ENCODE results near the gene NUF2.
"Not testable (repeated sequence)": the region's sequence is repeated elsewhere in the genome, so short reads cannot be mapped to it uniquely, and the experiment has no call there.

NUF2 gene

DNA sequence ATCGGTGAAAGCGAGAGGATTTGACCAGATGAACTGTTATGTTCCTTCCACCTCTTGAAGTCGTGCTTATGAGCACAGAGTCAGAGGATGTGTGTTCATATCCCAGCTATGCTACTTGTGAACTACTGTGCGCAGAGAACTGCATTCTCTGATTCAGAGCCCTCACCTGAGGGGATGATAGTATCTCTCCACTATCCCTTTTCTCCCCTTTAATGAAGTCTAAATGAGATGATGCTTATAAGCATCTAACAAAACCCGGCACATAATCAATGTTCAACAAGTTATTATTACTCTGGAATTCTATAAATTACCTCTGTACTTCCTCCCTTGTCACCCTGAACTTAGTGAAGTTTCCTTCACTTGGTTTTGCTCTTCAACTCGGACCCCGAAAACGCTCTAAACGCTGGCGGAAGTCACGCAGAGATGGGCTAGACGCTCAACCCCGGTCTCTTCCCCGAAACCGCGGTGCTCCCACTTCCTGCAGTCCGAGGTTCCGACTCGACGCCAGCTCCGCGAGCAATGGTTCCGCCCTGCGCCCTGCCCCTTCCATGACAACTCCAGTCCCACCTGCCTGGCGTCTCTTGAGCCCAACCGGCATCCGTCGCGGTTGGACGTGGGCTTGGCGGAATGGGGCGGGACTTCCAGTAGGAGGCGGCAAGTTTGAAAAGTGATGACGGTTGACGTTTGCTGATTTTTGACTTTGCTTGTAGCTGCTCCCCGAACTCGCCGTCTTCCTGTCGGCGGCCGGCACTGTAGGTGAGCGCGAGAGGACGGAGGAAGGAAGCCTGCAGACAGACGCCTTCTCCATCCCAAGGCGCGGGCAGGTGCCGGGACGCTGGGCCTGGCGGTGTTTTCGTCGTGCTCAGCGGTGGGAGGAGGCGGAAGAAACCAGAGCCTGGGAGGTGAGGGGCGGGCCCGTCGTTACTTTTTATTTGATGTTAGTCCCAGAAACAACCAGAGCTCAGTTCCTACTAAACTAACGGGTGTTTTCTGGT is at the start of gene NUF2:
Gene NUF2 (plus strand): TSS at position 644 of the 995 bp plus-strand sequence. CDS start 4,098 bp downstream, outside the sequence.
- peak; percentile 98 for DNase-seq

DNA sequence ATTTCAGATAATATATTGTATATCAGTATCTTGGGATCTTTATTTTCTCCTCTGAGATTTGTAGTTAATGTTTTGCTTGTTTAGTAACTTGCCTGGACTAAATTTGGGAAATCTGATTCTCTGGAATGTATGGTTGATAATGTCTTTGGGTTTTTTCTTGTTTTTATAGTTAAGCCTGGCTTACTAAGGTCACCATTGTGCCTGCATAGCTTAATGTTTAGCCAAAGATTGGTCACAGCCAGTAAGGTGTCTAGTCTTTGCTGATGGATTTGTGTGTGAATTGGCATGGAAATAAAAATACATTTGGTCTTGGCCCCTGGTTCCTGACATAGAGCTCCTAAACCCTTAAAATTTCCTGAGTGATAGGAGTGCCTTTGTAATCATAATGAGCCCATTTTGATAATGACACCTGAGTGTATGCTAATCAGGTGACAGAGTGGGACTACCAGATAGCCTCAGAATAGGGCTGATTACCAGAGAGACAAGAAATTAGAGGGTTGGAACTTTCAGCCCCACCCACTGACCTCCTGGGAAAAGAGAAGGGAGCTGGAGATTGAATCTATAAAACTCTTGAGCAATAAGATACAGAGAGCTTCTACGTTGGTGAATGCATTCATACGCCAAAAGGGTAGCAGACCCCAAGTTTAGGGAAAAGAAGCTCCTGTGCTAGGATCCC is 47.9 kb upstream of the NUF2 start:
- no peak for DNase-seq

DNA sequence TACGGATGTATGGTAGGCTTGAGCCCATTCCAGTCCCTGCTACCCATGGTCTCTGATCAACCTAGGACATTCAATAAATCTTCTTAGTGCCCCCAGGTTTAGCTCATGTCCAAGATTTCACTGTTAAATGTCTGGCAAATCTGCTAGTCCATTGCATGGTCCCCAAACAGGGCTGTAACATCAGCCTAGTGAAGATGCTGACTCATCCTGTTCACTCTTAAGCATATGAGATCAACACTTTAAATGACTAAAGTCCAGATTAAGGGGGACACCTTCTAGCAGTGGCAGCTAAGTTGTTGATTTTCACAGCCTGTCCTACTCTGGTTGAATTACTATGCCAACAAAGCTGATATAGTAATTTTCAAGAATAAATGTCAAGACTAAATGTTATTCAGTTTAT is 46.5 kb upstream of the NUF2 start:
- no peak for DNase-seq

DNA sequence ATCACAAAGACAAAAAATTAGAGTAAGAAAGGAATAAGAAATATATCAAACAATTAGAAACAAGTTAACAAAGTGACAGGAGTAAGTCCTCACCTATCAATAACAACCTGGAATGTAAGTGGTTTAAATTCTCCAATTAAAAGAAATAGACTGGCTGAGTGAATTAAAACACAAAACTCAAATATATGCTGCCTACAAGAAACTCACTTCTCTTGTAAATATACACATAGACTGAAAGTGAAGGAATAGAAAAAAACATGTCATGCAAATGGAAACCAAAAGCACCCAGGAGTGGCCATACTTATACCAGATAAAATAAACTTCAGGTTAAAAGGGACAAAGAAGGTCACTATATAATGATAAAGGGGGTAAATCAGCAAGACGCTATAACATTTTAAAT is 43.2 kb upstream of the NUF2 start:
- DNase-seq = no peak

DNA sequence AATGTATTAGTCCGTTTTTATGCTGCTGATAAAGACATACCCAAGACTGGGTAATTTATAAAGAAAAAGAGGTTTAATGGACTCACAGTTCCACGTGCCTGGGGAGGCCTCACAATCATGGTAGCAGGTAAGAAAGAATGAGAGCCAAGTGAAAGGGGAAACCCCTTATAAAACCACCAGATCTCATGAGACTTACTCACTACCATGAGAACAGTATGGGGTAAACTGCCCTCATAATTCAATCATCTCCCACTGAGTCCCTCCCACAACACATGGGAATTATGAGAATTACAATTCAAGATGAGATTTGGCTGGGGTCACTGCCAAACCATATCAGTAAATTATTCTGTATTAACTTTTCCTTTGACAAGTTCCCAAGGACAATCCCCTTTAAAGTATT is 36.9 kb upstream of the NUF2 start:
- not testable (repeated sequence) for DNase-seq

DNA sequence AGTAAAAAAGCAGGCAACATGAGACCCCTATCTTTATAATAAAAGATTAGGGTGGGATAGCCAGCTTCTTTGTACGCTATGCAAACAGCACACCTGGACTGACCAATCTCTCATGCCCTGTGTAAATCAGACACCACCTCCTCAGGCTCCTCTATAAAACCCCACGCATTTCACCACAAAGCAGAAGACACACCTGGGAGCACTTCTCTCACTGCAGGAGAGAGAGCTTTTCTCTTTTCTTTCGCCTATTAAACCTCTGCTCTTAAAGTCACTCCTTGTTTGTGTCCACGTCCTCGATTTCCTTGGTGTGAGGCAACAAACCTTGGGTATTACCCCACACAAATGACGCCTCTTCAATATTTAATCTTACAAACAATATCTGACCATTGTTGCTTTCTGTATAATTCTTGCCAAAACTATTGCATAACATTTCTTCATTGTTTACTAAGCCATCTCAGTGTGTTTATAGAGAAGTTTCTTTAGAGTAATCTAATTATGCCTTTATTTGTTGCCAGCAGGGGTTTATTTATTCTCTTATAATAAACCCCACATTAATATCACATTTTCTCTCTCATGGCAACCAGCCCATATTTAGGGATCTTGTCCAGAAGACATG is 31.6 kb upstream of the NUF2 start:
- DNase-seq = no peak

DNA sequence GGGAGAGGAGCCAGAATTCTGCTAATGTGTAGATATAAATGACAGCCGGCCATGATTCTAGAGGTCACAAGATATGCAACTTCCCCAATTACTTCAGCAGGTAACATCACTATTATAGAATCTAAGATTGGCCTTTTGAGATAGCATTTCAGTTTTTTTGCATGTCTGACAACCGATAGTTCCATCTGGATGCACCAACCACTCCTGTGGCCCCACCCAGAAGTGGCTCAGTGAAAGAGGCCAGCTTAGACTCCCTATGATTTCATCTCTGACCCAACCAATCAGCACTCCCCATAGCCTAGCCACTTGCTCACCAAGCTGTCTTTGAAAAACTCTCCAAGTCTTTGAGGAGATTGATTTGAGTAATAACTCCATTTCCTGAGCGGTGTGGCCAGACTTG is 30.3 kb upstream of the NUF2 start:
- DNase-seq = no peak

DNA sequence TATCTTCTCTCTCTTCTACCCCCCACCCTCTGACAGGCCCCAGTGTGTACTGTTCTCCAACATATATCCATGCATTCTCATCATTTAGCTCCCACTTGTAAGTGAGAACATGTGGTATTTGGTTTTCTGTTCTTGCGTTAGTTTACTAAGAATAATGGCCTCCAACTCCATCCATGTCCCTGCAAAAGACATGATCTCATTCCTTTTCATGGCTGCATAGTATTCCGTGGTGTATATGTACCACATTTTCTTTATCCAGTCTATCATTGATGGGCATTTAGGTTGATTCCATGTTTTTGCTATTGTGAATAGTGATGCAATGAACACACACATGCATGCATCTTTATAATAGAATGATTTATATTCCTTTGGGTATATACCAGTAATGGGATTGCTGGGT is 29.6 kb upstream of the NUF2 start:
- not testable (repeated sequence) for DNase-seq

DNA sequence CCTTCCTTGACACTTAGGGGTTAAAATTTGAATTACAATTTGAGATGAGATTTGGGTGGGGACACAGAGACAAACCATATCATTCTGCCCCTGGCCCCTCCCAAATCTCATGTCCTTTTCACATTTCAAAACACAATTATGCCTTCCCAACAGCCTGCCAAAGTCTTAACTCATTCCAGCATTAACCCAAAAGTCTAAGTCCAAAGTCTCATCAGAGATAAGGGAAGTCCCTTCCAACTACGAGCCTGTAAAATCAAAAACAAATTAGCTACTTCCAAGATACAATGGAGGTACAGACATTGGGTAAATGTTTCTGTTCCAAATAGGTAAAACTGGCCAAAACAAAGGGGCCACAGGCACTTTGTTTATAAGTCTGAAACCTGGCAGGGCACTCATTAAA is 28.3 kb upstream of the NUF2 start:
- not testable (repeated sequence) for DNase-seq

DNA sequence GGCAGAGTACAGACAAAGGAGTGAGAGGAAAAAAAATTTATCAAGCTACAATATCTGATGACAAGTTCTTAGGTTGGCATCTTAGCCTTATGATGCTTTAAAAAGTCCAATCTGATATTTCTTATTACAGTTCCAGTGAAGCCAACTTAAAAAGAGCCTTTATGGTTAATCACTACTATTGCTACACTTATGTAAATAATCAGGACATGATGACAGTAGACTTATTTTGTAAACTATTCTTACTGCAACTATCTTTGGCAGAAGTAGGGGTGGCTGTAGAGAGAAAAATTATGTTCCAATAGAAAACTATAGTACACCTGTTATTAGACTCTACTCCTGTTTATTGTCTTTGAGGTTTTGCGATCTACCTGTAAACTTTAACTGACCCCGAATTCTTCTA is 25.8 kb upstream of the NUF2 start:
- no peak for DNase-seq

DNA sequence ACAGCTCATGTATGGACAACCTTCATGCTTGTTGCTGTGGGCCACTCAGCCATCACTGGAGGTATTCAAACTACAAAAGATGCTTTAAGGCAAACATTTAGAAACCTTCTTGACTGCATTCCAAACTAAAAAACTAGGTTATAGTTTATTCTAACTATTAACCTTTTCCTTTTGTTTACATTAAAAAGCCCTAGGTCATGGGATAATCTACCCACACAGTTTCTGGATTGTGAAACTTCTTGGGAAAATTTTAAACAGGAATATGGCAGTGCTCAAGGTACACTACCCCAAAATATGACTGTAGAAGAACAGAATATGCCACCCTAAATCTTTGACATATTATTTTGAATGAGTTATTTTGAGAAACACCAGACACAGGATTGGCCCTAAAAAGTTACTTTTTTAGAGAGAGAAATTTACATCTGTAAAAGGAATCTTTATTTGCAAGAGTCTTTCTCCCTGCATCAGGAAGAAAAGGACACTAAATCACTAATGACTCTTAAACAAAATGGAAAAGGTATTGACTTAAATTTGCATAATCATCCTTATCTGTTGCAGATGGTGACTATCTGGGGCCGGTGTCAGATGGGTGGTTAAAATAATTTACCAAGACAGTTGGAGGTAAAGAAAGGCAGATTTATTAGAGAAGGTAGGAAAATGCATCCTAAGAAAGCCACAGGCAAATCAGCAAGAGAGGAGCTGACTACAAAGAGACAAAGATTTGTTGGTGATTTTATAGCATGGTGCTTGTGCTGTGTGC is 25.1 kb upstream of the NUF2 start:
- DNase-seq = no peak

DNA sequence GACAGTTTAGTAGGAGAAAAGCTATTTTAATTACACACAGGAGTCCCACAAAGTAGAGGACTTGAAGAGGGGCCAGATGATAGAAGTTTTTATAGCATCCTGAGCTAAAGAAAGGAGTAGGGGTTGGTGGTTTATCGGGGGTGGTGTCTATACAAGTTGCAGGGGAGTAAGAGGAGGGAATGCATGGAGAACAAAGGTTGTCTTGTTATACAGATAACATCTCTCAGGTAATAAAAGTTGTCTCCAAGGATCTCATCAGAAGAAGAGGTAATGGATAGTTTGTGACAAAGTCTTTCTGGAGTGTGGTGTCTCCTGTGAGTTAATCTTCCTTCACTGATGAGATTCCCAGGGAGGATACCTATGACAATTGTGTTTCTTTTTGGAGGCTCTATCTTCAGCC is 23.4 kb upstream of the NUF2 start:
- DNase-seq = no peak

DNA sequence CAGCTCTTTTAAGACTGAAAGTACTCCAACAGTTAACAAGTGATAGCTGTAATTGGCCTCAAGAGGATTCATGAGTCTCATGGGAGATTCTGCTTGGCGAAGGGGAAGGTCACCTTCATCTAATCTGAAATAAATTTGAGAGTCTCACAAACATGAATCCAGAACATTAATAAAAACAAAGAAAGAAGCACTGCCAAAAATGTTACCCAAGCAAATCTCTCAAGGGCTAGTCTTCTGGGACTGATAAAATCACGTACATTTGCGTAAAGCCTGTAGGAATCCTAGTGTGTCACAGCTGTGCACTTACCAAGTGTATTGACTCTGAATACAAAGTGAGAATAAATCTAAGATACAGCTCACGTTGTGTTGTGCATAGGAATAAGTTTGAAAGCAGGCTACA is 21.2 kb upstream of the NUF2 start:
- DNase-seq = no peak

DNA sequence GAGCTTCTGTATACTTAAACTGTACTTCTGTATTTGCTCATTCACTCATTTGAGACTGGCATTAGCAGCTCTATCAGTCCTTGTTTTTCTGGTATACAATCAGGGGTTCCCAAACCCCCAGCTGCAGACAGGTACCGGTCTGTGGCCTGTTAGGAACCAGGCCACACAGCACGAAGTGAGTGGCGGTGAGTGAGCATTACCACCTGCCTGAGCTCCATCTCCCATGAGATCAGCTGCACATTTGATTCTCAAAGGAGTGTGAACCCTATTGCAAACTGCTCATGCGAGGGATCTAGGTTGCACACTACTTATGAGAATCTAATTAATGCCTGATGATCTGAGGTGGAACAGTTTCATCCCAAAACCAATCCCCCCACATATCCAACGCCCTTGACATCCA is 18.2 kb upstream of the NUF2 start:
- DNase-seq = no peak

DNA sequence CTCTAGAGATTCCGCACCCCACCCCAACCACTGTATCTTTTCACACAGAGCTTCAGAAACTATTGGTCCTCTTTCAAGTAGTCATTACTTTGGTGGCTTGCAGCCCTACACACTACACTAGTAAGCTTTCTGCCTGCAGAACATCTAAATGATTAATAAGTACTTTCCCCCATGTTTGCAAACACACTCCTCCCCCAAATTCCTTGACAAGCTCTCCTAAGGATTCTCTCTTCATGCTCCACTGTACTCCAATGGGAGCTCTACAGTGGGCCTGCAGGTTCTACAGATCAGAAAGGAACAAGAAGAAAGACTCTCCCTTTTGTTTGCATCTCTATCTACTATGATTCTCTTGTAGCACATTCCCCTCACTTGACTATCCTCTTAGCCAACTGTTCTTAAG is 16.3 kb upstream of the NUF2 start:
- no peak for DNase-seq

DNA sequence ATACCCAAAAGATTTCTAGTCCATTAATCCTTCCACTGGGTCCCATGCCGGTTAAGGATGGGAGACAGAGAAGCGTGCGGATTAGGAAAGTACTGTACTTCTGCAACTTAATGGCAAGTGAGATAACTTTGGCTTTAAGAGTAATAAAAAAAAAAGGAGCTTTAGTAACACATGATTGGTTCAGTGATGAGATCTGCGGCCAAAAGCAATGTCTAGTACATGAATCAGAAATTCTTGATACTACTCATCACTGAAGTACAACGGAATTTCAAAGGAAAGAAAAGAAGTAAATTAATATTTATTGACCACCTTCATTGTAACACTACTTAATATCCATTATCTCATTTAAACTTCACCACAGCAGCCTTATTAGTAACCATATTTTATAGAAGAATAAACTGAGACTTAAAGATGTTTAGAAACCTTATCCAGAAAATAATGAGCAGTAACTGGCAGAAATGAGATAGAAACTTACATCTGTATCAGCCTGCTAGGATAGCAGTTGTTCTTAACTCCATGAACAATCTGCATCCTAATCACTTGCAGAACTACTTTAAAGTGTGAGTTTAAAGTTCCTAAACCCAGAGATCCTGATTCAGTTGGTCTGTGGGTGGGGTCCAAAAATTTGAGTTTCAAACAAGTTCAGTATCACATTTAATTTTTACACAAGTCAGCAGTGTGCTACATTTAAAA is 14.1 kb upstream of the NUF2 start:
- no peak for DNase-seq

DNA sequence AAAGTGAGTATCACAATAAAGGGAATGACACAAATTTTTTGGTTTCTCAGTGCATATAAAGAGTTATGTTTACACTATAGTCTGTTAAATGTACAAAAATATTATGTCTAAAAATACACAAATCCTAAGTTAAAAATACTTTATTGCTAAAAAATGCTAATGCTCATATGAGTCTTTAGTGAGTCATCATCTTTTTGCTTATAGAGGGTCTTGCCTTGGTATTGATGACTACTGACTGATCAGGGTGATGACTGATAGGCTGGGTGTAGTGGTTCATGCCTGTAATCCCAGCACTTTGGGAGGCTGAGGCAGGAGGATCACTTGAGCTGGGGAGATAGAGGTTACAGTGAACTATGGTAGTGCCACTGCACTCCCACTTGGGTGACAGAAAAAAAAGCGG is 12.9 kb upstream of the NUF2 start:
- no peak for DNase-seq

DNA sequence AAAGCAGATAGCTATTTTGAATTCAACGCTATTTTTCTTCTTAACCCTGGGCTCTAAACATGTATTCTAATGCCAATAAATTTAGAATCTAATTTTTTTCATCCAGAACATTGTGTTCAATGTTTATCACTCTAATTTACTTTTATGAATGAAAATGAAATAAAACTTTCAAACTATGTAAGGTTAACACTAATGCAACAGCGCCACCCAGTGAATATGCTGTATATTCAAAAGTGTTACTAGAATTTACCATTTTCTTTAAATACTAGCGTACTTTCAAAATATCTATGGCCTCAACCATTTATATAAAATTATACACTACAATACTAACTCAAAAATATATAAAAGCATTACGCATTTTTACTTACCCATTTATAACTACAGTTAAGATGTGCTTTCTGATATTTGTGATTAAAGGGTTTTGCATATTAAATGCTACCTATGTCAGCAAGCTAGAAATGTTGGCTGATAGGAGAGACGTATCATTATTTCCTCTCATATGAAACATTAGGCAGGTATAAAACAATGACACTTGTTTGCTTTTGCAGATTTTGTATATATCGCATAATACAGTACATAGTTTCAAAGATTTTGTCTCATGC is 5.9 kb upstream of the NUF2 start:
- DNase-seq = peak; percentile 33

DNA sequence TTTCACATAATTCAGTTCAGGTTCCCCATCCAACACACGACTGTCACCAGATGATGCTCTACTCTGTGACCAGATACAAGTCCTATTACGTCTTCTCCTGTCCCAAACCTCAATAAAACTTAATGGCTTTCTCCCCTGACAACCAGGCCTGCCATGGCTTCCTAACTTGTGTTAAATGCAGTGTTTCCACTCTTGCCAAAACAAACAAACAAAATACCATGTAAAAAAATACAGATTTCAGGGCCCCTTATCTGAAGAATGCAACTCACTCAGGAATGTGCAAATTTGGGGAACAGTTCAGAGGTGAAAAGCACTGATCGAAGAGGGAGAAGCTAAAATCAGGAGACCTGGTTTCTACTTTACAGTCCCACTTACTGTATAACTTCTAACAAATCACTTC is 863 bp upstream of the NUF2 start:
- no peak for DNase-seq

DNA sequence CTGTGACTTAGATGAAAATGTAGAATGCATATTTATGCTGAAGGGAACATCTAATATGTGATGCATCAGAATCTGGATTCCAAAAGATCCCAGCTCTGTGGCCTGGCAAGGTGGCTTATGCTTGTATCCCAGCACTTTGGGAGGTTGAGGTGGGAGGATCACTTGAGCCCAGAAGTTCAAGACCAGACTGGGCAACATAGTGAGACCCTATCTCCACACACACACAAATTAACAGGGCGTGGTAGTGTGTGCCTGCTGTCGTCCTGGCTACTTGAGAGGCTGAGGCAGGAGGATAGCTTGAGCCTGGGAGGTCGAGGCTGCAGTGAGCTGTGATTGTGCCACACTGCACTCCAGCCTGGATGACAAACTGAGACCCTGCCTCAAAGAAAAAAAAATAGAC is 1.6 kb downstream of the NUF2 start:
- not testable (repeated sequence) for DNase-seq

DNA sequence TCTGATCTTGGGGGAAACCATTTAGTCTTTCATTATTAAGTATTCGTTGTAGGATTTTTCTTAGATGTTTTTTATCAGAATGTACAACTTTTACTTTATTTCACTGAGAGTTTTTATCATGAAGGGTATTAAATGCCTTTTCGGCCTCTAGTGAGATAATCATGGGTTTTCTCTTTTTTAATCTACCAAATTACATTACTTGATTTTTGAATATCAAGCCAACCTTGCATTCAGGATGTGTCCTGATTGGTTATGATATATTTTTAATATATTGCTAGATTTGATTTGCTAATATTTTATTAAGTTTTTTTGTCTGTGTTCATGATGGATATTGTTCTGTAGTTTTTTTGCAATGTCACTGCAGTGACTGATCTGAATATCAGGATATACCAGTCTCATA is 9.4 kb downstream of the NUF2 start:
- no peak for DNase-seq

DNA sequence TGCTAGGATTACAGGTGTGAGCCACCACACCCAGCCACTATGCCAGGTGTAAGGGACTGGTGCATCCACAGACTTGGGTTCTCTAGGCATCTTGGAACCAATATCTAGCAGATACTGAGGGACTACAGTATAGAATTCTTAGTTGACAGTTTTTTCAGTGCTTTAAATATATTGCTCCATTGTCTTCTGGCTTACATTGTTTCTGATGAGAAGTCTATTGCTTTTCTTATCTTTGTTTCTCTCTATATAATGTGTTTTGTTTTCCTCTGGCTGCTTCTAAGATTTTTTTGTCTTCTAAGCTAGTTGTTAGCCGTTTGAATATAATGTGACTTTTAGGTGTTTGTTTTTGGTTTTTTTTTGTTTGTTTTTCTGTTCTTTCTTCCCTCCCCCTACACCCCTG is 13.5 kb downstream of the NUF2 start:
- no peak for DNase-seq

All from activated naive CD4-positive, alpha-beta T cell treated with Interleukin-2 at 50 U/mL for 16 hours (primary cell).